Parathyroid adenoma (tissue), 2 donors: ENCODE measurements around the gene DTX2.
A peak's percentile ranks its signal among the peaks of the same experiment; 100 is the strongest.
"Not testable (repeated sequence)": the region's sequence is repeated elsewhere in the genome, so short reads cannot be mapped to it uniquely, and the experiment has no call there.

ENCODE experiments used
- H2AFZ ChIP-seq: fragments of 300-600 bp; sonication (generic); one replicate; pipeline ENCODE4 v1.7.0; 2017; ENCODE audit warnings: antibody characterized with exemption, mild to moderate bottlenecking
- H3K27ac ChIP-seq: fragments of 300-600 bp; sonication (generic); one replicate; pipeline ENCODE4 v1.7.0; 2017
- H3K27me3 ChIP-seq: fragments of 300-600 bp; sonication (generic); one replicate; pipeline ENCODE4 v1.7.0; 2017; ENCODE audit warnings: low read length; ENCODE audit not compliant: control insufficient read depth, insufficient read depth
- H3K36me3 ChIP-seq: fragments of 300-600 bp; sonication (generic); one replicate; pipeline ENCODE4 v1.7.0; 2017; ENCODE audit warnings: low read length; ENCODE audit not compliant: control insufficient read depth, insufficient read depth
- H3K4me1 ChIP-seq: fragments of 300-600 bp; sonication (generic); one replicate; pipeline ENCODE4 v1.7.0; 2017; ENCODE audit warnings: control low read depth
- H3K4me2 ChIP-seq: fragments of 300-600 bp; sonication (generic); one replicate; pipeline ENCODE4 v1.7.0; 2017; ENCODE audit warnings: low read length
- H3K4me3 ChIP-seq: fragments of 300-600 bp; sonication (generic); one replicate; pipeline ENCODE4 v1.7.0; 2017; ENCODE audit warnings: low read depth, low read length
- H3K79me2 ChIP-seq: fragments of 300-600 bp; sonication (generic); one replicate; pipeline ENCODE4 v1.7.0; 2017; ENCODE audit warnings: control low read depth
- H3K9ac ChIP-seq: fragments of 300-600 bp; sonication (generic); one replicate; pipeline ENCODE4 v1.7.0; 2017; ENCODE audit warnings: mild to moderate bottlenecking
- H3K9me3 ChIP-seq: fragments of 300-600 bp; sonication (generic); one replicate; pipeline ENCODE4 v1.7.0; 2017; ENCODE audit warnings: low read length; ENCODE audit not compliant: control insufficient read depth
- TF ChIP-seq, protein P1 (sequence below): fragments of 300-600 bp; sonication (generic); IDR thresholded peaks from one replicate; pipeline ENCODE4 v1.7.0; 2017; ENCODE audit warnings: antibody characterized with exemption, mild to moderate bottlenecking
- donor health status: primary hyperparathyroidism.

The DTX2 gene

DNA sequence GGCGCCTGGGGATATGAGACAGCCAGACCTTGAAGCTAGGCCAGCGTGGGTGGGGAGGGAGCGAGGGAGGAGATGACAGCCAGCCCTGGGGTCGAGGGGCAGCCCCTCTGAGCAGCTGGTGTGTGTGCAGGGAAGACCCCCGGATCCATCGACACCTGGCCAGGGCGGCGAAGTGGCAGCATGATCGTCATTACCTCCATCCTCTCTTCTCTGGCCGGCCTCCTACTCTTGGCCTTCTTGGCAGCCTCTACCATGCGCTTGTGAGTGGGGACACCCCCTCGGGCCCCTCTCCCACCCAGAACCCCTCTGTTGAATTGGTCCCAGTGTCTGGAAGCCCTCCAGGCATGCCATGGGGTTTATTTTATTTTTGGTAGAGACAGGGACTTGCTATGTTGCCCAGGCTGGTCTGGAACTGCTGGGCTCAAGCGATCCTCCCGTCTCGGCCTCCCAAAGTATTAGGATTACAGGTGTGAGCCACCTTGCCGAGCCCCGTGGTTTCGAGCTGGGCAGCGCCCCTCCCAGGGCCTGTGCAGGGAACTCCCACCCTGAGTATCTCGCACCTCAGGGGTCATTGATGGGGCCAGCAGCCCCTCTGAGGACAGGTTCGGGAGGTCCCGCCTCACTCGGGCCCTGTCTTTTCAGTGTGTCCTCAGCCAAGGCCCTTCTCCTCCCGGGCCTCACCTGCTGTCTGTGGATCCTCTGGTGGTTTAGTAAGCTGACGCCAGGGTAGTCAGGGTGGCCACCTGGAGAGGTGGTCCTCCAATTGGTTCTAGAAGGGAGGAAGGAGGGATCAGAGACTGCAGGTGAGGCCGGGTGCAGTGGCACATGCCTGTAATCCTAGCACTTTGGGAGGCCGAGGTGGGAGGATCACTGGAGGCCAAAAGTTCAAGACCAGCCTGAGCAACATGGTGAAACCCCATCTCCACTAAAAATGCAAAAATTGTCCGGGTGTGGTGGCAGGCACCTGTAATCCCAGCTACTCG, 52.6 kb downstream of the DTX2 start:
- Histone ChIP-seq H3K4me2 (no peak overlapping the region), H3K27ac (no peak overlapping the region), H3K4me1 (no peaks in the 10 kb centered on the region), H3K9me3 (no peaks in the 10 kb centered on the region), H3K9ac (no peak overlapping the region), H2AFZ (no peak overlapping the region), H3K36me3 (no peaks in the 10 kb centered on the region), H3K27me3 (no peaks in the 10 kb centered on the region), H3K79me2 (no peaks in the 10 kb centered on the region), H3K4me3 (no peak overlapping the region)
- TF ChIP-seq, protein P1, sequence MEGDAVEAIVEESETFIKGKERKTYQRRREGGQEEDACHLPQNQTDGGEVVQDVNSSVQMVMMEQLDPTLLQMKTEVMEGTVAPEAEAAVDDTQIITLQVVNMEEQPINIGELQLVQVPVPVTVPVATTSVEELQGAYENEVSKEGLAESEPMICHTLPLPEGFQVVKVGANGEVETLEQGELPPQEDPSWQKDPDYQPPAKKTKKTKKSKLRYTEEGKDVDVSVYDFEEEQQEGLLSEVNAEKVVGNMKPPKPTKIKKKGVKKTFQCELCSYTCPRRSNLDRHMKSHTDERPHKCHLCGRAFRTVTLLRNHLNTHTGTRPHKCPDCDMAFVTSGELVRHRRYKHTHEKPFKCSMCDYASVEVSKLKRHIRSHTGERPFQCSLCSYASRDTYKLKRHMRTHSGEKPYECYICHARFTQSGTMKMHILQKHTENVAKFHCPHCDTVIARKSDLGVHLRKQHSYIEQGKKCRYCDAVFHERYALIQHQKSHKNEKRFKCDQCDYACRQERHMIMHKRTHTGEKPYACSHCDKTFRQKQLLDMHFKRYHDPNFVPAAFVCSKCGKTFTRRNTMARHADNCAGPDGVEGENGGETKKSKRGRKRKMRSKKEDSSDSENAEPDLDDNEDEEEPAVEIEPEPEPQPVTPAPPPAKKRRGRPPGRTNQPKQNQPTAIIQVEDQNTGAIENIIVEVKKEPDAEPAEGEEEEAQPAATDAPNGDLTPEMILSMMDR: no peak

DNA sequence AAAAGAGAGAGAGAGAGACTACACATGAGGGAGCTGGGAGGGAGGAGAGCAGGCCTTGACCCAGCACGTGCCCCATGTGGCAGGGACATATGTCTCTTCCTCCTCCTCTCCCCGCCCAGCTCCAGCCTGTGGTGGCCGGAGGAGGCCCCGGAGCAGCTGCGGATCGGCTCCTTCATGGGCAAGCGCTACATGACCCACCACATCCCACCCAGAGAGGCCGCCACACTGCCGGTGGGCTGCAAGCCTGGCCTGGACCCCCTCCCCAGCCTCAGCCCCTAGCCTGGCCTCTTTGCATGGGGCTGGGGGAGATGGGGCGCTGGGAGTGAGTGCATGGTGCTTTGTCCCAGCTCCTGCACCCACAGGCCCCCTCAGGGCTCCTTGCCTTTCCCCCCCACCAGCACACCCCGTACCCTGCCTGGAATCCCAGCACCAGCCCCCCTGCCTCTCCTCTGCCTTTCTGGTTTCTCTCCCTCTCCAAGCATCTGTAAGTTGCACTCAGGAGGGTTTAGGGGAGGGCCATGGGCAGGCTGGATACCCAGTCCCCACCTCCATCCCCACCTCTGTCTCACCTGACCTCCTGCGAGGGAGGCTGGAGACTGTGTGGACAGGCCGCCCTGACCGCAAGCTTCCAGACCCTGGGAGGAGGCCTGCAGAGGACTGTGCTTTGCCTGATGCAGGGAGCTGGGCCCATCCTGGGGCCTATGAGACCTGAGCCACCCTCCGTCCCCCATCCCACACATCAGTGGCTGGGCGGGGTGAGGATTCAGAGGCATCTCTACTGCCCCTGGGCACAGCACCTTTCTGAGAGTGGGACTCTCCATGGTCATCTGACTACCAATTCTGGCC, 53.6 kb downstream of the DTX2 start:
- Histone ChIP-seq H3K4me2 (no peak overlapping the region), H3K36me3 (no peaks in the 10 kb centered on the region), H3K4me1 (no peaks in the 10 kb centered on the region), H3K79me2 (no peaks in the 10 kb centered on the region), H3K4me3 (no peak overlapping the region), H3K9ac (no peak overlapping the region), H2AFZ (no peak overlapping the region), H3K27me3 (no peaks in the 10 kb centered on the region), H3K9me3 (no peaks in the 10 kb centered on the region), H3K27ac (no peak overlapping the region)
- TF ChIP-seq, protein P1: no peak

DNA sequence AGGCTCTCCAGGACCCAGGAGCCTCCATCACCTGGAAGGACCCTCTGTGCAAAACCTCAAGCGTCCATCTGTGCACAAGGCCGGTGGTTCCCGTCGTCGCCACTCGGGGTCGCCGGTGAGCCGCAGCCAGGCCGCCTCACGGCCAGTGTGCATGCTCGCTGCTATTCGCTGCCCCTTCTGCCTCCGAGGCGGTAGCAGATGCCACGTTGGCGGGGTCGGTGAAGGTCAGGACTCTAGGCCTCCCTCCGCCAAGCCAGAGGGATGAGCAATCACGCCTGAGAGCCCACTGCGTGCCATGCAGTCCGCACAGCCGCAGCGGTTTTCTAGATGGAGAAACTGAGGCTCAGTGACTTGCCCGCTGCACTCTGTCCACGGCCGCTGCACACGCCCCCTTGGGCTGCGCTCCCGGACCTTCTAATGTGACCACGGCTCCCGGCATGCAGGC, 54.5 kb downstream of the DTX2 start:
- TF ChIP-seq, protein P1: peak; percentile 71
- no peaks in the 10 kb centered on the region for H3K9me3 ChIP-seq

DNA sequence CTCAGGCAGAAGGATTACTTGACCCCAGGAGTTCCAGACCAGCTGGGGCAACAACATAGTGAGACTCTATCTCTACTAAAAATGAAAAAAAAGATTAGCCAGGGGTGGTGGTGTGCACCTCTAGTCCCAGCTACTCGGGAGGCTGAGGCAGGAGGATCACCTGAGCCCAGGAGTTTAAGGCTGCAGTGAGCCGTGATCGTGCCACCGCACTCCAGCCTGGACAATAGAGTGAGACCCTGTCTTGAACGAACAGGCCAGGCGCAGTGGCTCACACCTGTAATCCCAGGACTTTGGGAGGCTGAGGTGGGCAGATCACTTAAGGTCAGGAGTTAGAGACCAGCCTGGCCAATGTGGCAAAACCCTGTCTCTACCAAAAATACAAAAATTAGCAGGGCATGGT, 55.4 kb downstream of the DTX2 start:
- not testable (repeated sequence) for H3K9me3 ChIP-seq, H3K36me3 ChIP-seq, H3K9ac ChIP-seq, H3K4me2 ChIP-seq, H3K4me1 ChIP-seq, H2AFZ ChIP-seq, H3K27ac ChIP-seq, H3K4me3 ChIP-seq, H3K79me2 ChIP-seq, H3K27me3 ChIP-seq

More for the DNA sequence above, 54.5 kb downstream of the DTX2 start:
- Histone ChIP-seq H3K27ac (no peak overlapping the region), H3K4me3 (no peak overlapping the region), H3K4me1 (no peaks in the 10 kb centered on the region), H3K9ac (no peak overlapping the region), H3K27me3 (no peaks in the 10 kb centered on the region), H3K4me2 (no peak overlapping the region), H2AFZ (no peak overlapping the region), H3K36me3 (no peaks in the 10 kb centered on the region), H3K79me2 (no peaks in the 10 kb centered on the region)

DNA sequence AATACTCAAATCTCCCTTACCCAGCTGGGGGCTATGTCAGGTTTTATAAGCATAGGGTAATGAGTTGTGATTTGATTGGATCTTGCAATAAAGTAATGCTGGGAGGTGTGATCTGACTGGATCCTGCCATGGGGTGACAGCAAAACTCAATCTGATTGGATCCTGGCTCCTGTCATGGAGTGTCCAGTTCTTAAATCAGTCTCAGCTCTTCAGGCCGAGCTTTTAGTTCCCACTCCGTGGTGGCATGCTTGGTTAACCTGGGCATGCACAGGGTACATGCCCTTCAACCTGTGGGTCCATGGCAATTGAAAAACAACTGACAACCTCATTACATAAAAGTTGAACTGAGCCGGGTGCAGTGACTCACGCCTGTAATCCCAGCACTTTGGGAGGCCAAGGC, 64.7 kb downstream of the DTX2 start:
- H3K27ac ChIP-seq, H3K27me3 ChIP-seq, H3K79me2 ChIP-seq: not testable (repeated sequence)

DNA sequence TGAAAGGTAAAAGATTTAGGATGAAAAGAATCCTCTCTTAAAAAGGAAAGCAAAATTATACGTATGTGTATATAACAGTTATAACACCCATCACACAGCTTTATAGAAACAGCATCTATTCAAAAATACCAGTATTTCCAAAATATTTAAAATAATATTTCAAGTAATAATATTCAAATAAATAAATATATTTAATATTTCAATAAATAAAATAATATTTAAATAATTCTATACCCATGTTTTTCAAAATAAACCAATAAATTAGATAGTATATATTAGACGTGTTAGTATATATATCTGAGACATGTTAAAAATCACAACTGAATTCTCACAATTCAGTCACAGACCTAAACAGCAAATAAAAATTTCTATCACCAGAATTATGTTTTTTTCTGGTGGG, 70.1 kb downstream of the DTX2 start:
- H3K27ac ChIP-seq, H3K36me3 ChIP-seq, H3K79me2 ChIP-seq, H3K9me3 ChIP-seq, H3K4me1 ChIP-seq, H3K4me2 ChIP-seq, H3K4me3 ChIP-seq, H2AFZ ChIP-seq, H3K27me3 ChIP-seq, H3K9ac ChIP-seq: not testable (repeated sequence)

More for the DNA sequence above, 64.7 kb downstream of the DTX2 start:
- not testable (repeated sequence) for H3K36me3 ChIP-seq, H2AFZ ChIP-seq, H3K4me2 ChIP-seq, H3K4me3 ChIP-seq, H3K9me3 ChIP-seq, H3K4me1 ChIP-seq, H3K9ac ChIP-seq

DNA sequence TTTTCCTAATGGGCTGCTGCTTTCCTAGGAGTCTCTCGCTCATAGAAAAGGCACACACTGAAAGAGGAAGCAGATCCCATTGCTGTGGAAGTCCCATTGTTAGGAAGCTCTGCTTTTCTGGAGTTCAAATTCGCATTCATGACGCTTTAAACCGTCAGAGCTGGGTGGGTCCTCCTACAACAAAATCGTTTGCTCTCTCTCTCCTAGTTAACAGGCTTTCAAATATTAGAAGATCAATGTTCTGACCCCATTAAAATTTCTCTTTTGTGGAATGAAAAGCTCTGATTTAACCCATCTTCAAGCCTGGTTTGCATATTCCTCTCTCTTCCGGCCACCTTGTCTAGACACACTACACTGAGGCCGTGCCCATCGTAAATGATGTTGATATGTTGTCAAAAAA, 81.7 kb downstream of the DTX2 start, which contains the start of gene SPDYE16:
Gene SPDYE16 (minus strand): TSS at position 101 of the 400 bp plus-strand sequence. CDS start 1,838 bp downstream, outside the sequence.
- not testable (repeated sequence) for H3K36me3 ChIP-seq, H3K27me3 ChIP-seq, H3K4me2 ChIP-seq, H3K4me3 ChIP-seq, H3K4me1 ChIP-seq, H2AFZ ChIP-seq, H3K79me2 ChIP-seq, H3K27ac ChIP-seq, H3K9ac ChIP-seq, H3K9me3 ChIP-seq
